22Rv1 (cell line): ENCODE results near the gene NEU4.
"Not testable (repeated sequence)": the region's sequence is repeated elsewhere in the genome, so short reads cannot be mapped to it uniquely, and the experiment has no call there.

ENCODE experiments used
- ZFX ChIP-seq: fragments of 450-650 bp; IDR thresholded peaks from 2 replicates; pipeline ENCODE4 v1.6.1; 2017; ENCODE audit warnings: antibody characterized with exemption, borderline replicate concordance
- TF ChIP-seq, protein P1 (sequence below): fragments of 450-650 bp; IDR thresholded peaks from 2 replicates; pipeline ENCODE4 v1.5.1; 2017; ENCODE audit warnings: mild to moderate bottlenecking

DNA sequence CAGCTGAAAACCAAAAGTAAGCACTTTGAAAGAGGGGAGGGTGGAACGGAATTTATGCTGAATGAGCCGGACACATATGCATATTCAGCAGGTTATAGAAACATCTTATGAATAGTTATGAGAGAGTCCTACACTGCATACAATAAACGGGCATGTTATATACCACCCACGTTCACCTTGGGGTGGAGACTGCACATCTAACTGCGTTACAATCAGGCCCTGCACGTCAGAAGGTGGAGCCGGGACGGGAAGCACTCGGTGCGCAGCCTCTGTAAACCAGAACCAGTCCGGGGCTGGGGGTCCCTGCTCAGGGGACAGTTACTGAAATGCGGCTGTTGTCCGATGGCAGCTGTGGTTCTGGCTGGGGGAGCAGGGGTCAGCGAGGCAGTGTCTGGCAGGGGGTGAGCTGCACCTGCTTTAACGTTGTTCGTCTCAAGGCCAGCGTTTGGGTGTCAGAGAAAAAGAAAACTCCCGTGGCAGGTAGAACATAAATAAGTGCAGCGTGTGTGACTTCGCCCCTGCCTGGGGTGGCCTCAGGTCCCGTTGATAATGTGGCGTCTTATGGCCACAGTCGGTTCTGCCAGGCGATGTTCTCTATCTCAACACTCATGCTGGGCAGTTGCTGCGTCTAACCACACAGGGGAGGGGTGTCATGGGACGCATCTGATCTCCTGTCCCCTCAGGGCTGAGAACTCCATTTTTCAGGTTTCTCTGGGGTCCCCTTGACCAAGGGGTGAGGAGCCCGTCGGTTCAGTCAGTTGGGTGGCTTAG lies 24.9 kb downstream of the NEU4 start:
- TF ChIP-seq, protein P1, sequence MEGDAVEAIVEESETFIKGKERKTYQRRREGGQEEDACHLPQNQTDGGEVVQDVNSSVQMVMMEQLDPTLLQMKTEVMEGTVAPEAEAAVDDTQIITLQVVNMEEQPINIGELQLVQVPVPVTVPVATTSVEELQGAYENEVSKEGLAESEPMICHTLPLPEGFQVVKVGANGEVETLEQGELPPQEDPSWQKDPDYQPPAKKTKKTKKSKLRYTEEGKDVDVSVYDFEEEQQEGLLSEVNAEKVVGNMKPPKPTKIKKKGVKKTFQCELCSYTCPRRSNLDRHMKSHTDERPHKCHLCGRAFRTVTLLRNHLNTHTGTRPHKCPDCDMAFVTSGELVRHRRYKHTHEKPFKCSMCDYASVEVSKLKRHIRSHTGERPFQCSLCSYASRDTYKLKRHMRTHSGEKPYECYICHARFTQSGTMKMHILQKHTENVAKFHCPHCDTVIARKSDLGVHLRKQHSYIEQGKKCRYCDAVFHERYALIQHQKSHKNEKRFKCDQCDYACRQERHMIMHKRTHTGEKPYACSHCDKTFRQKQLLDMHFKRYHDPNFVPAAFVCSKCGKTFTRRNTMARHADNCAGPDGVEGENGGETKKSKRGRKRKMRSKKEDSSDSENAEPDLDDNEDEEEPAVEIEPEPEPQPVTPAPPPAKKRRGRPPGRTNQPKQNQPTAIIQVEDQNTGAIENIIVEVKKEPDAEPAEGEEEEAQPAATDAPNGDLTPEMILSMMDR = not testable (repeated sequence)
- TF ChIP-seq ZFX = not testable (repeated sequence)
